ENCODE data around the gene RAPGEF1.

The RAPGEF1 gene

DNA sequence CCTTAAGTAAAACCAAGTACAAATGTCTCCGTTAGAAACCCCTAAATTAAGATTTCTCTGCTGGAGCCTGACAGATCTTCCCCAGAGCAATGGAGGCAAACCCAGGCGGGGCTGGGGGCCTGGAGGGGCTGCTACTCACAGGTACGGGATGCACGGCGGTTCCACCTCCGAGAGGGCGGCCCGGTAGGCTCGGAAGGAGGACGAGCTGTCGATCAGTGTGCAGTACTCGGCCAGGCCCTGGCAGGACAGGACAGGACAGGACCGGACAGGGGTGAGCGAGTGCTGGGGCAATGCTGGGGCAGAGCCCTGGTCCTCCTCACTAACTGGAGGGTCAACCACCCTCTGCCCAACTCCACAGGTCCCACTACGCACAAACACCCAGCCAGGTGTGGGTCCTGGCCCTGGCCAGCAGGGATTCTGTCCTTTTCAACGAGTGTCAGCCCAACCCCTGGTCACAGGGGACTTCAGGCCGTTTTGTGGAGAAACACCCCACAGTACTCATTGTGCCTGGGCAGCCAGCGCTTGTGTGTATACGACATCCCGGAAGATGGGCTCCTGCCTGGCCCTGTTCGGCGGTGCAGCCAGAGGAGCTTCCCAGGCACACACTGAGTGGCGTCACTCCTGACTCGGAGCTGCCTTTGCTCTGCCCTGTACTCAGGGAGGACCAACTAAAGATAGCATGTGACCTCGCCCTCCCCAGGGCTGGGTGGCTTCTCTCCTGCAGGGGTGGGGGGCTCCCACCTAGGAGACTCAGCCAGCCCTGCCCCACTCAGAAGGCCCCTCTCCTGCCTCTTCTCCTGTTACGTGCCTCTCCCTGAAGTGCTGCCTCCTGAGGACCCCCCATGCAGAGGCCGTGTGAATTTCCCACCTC is 157.2 kb downstream of the RAPGEF1 start:
- no peak for DNase-seq

DNA sequence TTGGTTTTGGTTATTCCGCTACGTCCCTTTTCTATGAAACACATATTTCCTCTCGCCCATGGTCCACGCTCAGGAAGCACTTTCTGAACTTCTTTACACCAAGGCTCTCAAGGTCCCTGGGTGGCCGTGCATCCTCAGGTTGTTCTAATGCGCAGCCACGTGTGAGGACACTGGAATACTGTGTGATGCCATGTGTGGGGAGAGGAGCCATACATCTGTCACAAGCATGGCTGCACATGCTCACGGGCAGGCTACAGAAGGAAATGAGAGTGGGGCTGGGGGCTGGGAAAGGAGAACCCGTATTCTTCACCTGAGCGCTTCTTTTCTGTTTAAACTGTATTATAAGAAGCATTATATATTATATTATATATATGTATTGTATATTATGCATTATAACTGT is 157.8 kb downstream of the RAPGEF1 start:
- DNase-seq: no peak

DNA sequence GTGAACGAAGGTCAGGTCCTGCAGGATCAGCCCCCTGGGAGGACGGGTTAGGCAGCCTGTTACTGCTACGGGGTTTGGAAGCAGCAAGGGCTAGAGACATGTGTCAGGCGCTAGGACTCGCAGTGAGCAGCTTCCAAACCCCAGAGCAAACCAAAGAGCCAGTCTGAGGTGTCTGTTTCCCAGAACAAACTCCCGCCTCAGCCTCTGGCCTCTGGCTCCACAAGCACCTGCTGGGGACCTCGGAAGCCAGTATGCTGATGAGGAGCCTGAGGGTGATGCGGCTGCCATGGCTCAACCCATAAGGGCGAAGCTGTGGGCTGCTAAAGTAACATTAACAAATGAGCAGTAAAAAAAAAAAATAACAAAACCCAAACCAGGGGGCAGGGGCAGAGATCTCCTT is 159.5 kb downstream of the RAPGEF1 start:
- DNase-seq: no peak

DNA sequence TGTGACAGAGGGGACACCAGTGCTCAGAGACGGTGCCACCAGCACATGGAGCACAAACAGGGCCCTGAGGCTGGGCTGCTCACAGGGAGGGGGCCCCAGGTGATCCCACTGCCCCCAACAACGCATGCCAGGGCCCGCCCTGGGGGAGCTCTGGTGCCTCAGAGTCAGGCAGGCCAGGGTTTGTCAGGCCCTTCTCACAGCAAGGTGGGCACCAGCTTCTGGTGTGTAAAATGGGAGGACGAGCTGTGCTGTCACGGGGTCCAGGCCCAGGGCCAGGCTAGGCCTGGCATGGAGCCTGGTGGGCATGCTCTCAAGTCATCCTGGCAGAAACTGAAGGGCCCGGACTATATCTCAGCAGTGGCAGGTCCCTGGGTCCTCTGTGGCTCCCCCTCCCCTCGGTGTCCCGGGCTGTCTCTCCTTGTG is 160.1 kb downstream of the RAPGEF1 start:
- DNase-seq: no peak

DNA sequence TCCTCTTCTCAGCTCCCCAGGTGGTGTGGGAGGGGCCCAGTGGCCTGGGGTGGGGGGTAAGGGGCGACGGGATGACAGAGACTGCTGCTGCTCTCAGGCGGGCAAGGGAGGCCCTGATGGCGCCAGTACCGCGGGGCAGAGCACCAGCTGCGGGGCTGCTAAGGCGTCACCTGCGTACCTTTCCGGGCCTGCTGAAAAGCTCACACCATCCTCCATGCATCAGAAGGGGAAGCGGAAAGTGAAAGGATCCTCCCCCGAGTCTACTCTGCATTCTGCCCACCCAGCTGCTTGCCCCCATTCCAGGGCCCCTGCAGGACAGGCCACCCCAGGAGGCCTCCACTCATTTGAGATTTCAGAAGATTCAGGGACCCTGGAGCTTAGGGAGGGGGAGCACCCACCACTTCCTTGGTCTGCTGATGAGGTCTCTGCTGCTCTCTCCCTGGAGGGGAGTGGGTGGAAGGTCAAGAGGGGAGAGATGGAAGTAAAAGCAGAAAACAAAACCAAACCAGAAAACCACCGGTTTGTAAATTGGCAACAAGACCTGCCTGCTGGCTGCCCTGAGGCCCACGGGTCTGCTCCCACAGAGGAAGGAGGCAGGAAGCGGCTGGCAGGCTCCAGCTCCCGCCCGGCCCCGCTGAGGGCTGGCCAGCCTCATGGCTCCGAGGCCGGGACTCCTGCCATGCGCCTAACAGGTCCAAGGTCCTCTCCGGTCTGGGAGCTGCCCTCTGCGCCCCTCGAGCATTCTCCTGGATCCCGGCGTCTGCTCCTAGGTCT is 161.0 kb downstream of the RAPGEF1 start:
- DNase-seq: peak; percentile 58

DNA sequence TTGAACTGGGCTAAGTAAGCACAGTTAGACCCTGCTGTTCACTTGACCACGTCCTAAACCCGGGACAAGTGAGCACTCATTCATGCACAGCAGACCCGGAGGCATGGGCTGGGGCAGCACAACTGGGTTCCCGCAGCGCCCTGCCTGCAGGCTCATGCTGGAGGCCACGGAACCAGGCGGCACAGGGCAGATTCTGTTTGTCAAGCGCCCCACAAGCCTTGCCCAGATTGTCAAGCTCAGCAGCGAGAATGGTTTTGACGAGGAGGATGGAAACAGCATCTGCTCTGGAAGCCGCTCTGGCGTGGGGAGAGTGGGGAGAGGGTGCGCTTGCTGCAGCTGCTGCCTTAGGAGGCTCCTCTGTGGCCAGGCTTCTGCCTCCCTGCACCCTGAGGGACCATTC is 161.9 kb downstream of the RAPGEF1 start:
- no peak for DNase-seq

DNA sequence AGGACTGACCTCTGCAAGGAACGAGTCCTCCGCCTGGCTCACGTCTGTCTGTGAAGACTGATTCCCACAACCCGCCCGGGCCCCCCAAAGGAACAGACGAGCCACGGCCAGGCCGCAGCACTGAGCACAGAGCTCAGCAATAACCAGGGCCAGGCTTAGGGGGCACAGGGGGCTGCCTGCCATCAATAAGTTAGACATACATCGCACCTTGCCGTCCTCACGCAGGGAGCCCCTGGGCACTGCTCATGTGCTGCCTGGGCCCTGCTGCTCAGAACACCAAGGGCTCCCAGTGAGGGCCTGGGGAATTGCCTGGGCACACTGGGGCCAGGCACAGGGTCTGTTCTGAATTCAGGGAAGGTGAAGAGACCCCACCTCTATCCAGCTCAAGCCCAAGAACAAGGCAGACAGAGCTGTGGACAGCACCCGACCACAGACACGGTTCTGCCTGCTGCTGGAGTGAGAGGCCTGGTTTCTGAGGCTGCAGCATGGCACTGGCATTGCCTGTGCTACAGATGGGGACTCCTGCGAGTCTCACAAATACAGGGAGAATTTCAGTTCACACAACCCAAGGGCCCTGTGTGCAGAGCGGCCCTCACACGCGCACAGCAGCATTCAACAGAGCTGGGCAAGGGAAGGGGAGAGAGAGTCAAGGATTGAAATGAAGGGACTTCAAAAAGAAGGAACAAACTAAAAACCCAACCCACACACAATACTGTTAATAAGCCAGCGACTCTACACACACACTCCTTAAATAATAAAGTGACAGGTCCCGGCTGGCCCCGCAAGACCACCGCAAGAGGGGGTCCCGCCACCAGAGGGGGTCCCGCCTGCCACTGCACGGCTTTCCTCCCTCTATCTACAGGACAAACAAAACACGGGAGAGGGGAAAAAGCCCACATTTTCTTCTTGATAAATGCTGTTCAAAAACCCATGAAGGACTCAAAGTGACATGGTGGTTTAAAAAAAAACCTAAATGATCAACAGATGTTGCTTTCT is 162.6 kb downstream of the RAPGEF1 start:
- no peak for DNase-seq

DNA sequence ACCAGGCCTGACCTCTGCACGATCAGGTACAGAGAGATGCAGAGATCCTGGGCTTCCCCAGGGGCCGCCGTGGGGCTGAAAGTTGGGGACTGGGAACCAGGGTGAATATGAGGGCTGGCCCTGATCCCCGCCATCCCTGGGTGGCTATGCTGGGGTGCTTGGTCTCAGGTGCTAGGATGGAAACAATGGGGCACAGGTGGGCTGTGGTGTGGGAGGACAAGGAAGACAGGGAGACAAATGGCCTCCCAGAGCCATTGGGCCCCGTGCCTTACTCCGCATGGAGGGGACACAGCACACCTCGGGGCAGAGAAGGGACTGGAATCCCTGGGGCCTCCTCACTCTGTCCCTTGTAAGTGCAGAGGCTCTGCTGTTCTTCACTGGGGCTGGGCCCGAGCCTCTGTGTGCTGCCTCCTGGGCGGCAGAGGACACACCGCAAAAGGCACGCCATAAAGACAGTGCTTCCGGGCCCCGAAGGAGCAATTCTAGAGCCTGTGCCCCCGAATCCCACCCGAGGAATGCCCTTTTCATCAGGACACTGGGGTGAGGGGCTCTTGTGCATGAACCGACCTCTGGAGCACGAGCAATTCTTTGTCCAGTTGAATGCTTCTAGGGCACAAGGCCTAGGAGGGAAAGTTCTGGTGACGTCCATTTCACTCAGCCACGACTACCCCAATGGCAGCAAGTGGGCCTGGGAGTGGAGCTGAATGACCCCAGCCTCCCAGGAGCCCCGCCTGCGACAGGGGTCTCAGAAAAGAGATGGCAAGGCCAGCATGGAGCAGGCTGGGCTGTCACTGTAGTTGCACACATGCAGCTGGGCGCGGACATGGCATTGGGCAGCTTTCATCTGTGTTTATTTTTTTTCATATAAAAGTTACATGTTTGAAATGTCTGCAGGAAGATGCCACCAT is 163.7 kb downstream of the RAPGEF1 start:
- DNase-seq: no peak

DNA sequence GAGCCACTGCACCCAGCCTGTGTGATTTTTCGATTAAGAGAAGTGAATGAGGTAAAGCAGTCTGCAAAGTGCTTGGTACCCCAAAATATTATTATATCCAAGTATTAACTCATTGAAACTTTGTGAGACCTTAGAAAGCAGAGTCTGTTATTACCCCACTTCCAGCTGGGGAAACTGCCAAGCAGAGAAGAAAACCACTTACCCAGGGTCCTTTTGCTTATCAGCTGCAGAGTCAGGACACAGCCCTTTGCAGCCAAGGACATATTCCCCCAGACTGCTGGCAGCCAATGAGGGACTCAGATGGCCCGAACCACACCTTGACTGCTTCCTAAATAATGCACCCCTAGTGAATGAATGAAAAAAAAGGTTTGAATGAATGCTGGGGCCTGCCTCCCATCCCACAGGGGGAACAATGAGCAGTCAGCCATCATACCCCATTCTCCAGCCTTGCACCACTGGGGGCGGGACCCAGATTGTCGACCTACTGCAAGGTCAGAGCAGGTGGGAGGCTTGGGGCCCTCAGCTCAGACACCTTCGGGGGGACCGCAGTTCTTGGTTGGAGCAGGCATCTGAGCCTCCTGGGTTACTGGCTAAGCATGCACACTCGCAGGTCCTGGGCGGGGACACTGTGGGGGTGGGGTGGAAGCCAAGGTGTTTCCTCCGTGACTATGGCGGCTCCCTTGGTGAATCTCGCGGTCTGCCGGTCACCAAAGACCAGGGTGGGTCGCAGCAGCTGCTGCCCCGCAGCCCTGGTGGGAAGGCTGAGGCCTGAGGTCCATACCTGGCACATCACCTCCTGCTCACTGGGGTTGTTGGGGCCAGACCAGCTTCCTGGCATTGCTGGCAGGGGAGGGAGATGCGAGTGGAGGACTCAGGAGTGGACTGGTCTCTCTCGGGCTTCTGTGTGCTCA is 164.9 kb downstream of the RAPGEF1 start:
- DNase-seq: no peak

DNA sequence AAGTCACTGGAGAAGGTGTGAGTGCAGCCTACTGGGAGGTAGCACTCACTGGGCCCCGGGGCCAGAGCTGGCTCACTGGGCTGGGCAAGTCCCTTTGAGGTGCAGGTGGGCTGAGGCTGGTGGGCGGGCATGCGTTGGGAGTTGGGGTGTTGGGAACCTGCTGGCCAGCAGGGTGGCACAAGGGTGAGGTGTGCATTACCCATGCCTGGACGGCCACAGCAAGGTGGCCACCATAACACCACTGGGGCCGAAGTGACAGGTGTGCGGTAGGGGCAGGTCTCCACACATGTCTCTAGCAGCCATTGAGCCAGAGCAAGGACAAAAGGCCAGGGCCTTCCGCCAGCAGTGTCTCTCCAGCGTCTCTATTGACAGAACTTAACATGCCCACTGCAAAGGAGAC is 172.0 kb downstream of the RAPGEF1 start:
- DNase-seq: no peak

DNA sequence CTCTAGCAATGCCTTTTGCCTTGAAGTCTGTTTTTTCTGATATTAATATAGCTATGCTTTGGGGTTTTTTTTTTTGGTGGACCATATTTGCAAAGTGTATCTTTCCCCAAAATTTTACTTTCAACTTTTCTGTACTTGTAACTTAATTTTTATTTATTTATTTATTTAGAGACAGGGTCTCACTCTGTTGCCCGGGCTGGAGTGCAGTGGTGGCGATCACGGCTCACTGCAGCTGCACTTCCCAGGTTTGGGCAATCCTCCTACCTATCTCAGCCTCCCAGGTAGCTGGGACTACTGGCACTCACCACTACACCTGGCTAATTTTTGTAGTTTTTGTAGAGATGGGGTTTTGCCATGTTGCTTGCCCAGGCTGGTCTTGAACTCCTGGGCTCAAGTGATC is 173.7 kb downstream of the RAPGEF1 start:
- no peak for DNase-seq

DNA sequence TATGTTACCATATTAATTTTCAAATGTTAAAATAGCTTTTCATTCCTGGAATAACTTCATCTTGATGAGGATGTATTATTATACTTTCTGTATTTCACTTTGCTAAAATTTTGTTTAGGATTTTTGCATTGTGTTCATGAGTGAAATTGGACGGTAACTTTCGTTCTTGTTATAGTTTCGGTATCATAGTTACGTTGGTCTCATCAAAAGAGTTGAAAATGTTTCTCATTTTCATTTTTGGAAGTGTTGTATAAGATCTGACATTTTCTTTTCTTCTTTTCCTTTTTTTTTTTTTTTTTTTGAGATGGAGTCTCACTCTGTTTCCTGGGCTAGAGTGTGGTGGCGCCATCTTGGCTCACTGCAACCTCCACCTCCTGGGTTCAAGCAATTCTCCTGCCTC is 174.5 kb downstream of the RAPGEF1 start:
- DNase-seq: no peak

DNA sequence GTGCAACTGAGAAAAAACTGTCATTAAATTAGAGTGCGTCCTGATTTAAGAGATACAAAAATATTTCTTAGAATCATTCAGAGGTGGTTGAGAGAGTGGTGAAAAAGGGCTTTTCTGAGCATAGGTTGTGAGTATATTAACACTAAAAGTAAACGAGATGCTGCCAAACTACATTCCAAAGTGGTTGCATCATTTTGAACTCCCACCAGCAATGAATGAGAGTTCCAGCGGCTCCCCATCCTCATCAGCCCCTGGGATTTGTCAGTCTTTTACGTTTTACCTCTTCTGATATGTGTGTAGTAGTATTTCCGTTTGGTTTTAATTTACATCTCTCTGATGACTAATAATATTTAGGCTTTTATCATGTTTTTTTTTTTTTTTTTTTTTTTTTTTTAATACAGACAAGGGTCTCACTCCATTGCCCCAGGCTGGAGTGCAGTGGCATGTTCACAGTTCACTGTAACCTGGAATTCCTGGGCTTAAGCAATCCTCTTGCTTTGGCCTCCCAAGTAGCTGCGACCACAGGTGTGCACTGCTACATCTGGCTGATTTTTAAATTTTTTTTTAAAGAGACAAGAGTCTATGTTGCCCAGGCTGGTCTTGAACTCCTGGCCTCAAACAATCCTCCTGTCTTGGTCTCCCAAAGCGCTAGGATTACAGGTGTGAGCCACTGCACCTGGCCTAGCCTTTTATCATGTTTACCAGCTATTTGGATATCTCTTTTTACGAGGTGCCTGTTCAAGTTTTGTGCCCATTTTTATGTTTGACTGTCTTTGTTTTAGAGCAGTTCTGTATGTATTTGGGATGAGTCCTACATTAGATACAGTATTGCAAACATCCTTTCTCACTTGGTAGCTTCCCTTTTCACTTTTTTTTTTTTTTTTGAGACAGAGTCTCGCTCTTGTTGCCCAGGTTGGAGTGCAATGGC is 177.6 kb downstream of the RAPGEF1 start:
- no peak for DNase-seq

DNA sequence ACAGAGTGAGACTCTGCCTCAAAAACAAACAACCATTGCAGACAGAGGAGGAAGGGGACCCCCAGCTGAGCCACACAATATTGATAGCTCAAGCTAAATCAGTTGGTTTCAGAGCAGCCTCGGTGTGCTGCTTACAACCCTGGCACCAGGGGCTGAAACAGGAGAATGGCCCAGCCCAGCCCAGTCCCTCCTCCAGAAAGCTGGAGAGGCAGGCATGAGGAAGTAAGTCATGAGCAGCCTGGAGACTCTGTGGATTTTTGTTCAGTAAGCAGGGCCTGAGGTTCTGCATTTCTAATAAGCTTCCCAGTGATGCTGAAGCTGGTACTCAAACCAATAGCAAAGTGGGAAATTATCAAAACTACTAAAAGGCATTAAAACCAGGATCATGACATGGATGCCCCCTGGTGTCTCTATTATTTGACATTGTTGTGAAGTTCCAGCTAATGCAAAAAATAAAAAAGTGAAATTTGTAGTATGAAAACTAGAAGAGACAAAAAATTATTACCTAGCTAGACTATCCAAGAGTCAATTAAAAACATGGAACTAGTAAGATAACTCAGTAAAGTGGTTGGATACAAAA is 180.4 kb downstream of the RAPGEF1 start:
- DNase-seq: no peak

DNA sequence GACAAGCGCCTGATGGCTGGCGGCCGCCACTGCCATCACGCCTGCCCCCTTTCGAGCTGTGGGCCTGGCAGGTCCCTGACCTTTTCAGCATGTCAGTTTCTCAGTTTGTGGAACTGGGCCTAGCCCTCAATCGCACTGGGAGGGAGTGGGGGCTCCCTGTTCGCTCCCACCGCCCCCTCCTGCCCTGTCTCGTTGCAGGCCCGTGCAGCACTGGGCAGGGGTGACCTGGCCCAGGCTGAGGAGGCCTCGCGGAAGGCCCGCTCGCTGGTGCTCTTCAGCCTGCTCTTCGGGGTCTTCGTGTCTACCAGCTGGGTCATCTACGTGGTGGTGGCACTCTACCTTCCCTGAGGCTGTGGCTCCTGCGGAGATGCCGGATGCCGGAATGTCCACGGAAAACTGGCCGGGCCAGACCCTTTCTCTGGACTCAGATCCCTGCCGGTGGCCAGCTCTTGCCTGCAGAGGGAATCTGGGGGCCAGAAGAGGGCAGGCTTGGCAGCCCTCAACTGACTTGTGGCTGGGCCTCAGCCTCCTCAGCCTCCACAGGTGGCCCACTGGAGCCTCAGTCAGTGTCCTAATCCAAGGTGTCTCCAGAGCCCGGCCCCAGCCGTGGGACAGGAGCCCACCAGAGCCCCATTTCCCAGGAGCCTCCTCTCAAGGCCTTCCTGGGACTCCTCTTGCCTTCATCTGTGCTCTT is 181.9 kb downstream of the RAPGEF1 start:
- DNase-seq: no peak

DNA sequence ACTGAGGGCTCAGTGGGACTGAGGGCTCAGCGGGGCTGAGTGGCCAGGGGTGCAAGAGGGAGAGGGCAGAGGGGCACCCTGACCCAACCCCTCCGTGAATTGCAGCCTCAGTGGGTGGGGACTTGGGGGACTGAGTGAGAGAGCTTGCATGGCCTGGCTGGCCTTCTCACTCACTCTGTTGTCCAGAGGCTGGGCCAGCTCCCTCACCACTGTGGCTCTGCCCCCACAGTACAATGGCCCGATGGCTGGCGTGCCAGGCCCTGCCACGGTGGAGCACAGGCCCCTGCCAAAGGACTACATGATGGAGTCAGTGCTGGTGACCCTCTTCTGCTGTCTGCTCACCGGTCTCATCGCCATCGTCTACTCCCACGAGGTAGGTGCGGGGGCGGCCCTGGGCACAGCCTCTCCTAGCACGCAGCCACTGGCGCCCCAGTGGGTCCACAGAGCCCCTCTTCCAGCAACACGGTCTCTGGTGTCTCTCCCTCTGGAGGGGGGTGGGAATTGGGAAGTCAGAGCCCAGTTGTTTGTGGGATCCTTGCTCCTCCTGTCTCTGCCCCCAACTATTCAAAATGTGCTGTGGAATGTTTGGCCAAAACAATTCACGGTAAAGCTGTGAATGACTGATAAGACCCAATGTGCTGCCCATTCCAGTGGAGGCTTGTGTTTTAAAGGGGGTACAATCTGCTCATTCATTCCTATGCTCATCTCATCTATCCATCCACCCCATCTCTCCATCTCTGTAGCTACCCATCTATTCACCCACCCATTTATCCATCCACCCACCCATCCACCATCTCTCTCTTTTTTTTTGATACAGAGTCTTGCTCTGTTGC is 183.8 kb downstream of the RAPGEF1 start:
- DNase-seq: no peak

DNA sequence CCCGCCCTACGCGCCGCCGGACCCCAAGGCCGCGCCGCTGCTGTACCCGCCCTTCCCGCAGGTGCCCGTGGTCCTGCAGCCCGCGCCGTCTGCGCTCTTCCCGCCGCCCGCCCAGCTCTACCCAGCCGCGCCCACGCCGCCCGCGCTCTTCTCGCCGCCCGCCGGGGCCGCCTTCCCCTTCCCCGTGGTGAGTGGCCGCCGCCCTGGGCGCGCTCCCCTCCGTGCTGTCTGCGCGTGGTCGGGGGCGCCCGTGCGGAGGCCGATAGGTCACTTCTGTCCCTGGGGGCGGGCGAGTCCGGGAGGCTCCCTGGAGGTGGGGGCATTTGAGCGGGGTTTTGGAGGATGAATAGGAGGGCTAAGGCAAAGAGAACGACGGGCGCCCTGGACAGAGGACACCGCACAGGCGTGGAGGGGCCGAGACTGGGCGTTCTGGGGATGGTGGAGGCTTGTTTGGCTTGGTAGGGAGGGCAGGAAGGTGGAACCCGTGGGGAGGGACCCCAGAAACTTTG is 185.0 kb downstream of the RAPGEF1 start:
- DNase-seq: no peak

Data from central memory CD4-positive, alpha-beta T cell (primary cell).